H1 (cell line): ENCODE results near the gene PAIP2B. TPM values are rescaled to one million over a fixed set of nuclear protein-coding genes. Genes with fewer than 3 reads are reported as not detected.

Experiments used
- CTCF ChIA-PET: fragments of 300-600 bp; sonication (Branson Sonifier 250); formaldehyde crosslinking; loops from one replicate; lab custom pipeline; 2021; ENCODE audit not compliant: partially characterized antibody; lab: Charles Lee
- POLR2A ChIA-PET: fragments of 300-600 bp; sonication (Branson Sonifier 250); formaldehyde crosslinking; loops from one replicate; lab custom pipeline; 2021; ENCODE audit warnings: inconsistent platforms; ENCODE audit not compliant: partially characterized antibody; lab: Charles Lee
- DNase-seq, 2 experiments: peaks; one replicate each; pipeline versions ENCODE4 v3.0.0 to v3.0.0-alpha.2; 2010 to 2022; ENCODE audit warnings: low spot score in 2 of 2, low read depth in 1 of 2, mixed read lengths in 1 of 2
- FAIRE-seq: peaks from 2 replicates; lab custom pipeline; 2011; peaks lifted over from hg19 to GRCh38; lab: Jason Lieb, UNC
- H2AFZ ChIP-seq: 2 replicates; pipeline ENCODE4 v1.8.1; 2012; ENCODE audit warnings: low read length, inconsistent platforms
- H2AK5ac ChIP-seq: 2 replicates; pipeline ENCODE4 v1.6.1; 2013; ENCODE audit warnings: low read depth, low read length
- H2BK120ac ChIP-seq: replicated peaks from 2 replicates; pipeline ENCODE3; 2013; ENCODE audit warnings: low read depth, low read length, inconsistent platforms
- H2BK12ac ChIP-seq: 2 replicates; pipeline ENCODE4 v1.6.1; 2013; ENCODE audit warnings: low read depth, low read length
- H2BK15ac ChIP-seq: 2 replicates; pipeline ENCODE4 v1.6.1; 2013; ENCODE audit warnings: low read length
- H2BK20ac ChIP-seq: 2 replicates; pipeline ENCODE4 v1.6.1; 2013; ENCODE audit warnings: low read length
- H2BK5ac ChIP-seq: 2 replicates; pipeline ENCODE4 v1.6.1; 2013; ENCODE audit warnings: low read depth, low read length
- H3K14ac ChIP-seq: 2 replicates; pipeline ENCODE4 v1.6.1; 2013; ENCODE audit warnings: inconsistent platforms; ENCODE audit not compliant: insufficient read length
- H3K18ac ChIP-seq: 2 replicates; pipeline ENCODE4 v1.6.1; 2013; ENCODE audit warnings: low read length; ENCODE audit errors: extremely low read depth
- H3K23ac ChIP-seq: 2 replicates; pipeline ENCODE4 v1.6.1; 2013; ENCODE audit warnings: inconsistent platforms; ENCODE audit not compliant: insufficient read length
- H3K23me2 ChIP-seq: 2 replicates; pipeline ENCODE4 v1.6.1; 2013; ENCODE audit warnings: low read depth, low read length
- H3K27ac ChIP-seq: 2 replicates; pipeline ENCODE4 v1.6.1; 2011; ENCODE audit warnings: low read depth, low read length, inconsistent platforms
- H3K27me3 ChIP-seq, 4 experiments: replicated peaks in 1 of 4; 1 replicate in 1 of 4; 2 replicates in 3 of 4; pipeline versions ENCODE4 v1.6.1 to v1.8.1; 2011 to 2013; ENCODE audit warnings: low read length in 3 of 4, mild to moderate bottlenecking in 3 of 4, inconsistent platforms in 2 of 4, mixed read lengths in 2 of 4, moderate library complexity in 1 of 4; ENCODE audit not compliant: control insufficient read depth in 3 of 4, insufficient read depth in 3 of 4; ENCODE audit errors: extremely low read depth in 1 of 4
- H3K36me3 ChIP-seq, 4 experiments: 2 replicates each; pipeline versions ENCODE4 v1.6.1 to v1.8.1; 2011 to 2013; ENCODE audit warnings: mild to moderate bottlenecking in 4 of 4, low read length in 3 of 4, moderate library complexity in 2 of 4, control low read depth in 1 of 4, inconsistent platforms in 1 of 4; ENCODE audit not compliant: insufficient read depth in 4 of 4, control insufficient read depth in 2 of 4
- H3K4ac ChIP-seq: replicated peaks from 2 replicates; pipeline ENCODE3; 2013; ENCODE audit warnings: low read length, low read depth, mixed read lengths, inconsistent platforms; ENCODE audit not compliant: insufficient read length
- H3K4me1 ChIP-seq, 4 experiments: replicated peaks in 1 of 4; 1 replicate in 1 of 4; 2 replicates in 3 of 4; pipeline versions ENCODE4 v1.6.1 to v1.8.1; 2011 to 2013; ENCODE audit warnings: low read length in 3 of 4, inconsistent platforms in 2 of 4, mixed read lengths in 1 of 4; ENCODE audit not compliant: insufficient read depth in 4 of 4, control insufficient read depth in 3 of 4
- H3K4me2 ChIP-seq, 2 experiments: 2 replicates each; pipeline versions ENCODE4 v1.6.1 to v1.8.1; 2011 to 2013; ENCODE audit warnings: low read depth in 2 of 2, low read length in 2 of 2, control low read depth in 1 of 2, inconsistent platforms in 1 of 2, mild to moderate bottlenecking in 1 of 2; ENCODE audit not compliant: insufficient read depth in 1 of 2
- H3K4me3 ChIP-seq, 4 experiments: fragments of 200-600, 300-600 bp in 1 of 4; sonication (generic), shearing (Covaris generic), sonication (Bioruptor Twin) in 1 of 4; 2 replicates each; pipeline versions ENCODE4 v1.5.1 to v1.8.1; 2011 to 2016; ENCODE audit warnings: low read length in 4 of 4, low read depth in 3 of 4, control low read depth in 2 of 4, inconsistent platforms in 2 of 4, mild to moderate bottlenecking in 2 of 4, mixed read lengths in 1 of 4, moderate library complexity in 1 of 4; ENCODE audit not compliant: insufficient read depth in 2 of 4; ENCODE audit errors: extremely low read depth in 1 of 4
- H3K56ac ChIP-seq: replicated peaks from 2 replicates; pipeline ENCODE3; 2013; ENCODE audit warnings: low read depth, mild to moderate bottlenecking, mixed read lengths, low read length, inconsistent platforms; ENCODE audit not compliant: insufficient read length
- H3K79me1 ChIP-seq: 2 replicates; pipeline ENCODE4 v1.6.1; 2013; ENCODE audit warnings: low read depth, low read length, control low read depth
- H3K79me2 ChIP-seq, 2 experiments: 2 replicates each; pipeline versions ENCODE4 v1.6.1 to v1.8.1; 2012 to 2013; ENCODE audit warnings: low read length in 2 of 2, mild to moderate bottlenecking in 2 of 2, inconsistent platforms in 1 of 2; ENCODE audit not compliant: insufficient read depth in 2 of 2, control insufficient read depth in 1 of 2
- H3K9ac ChIP-seq, 4 experiments: replicated peaks in 1 of 4; 1 replicate in 1 of 4; 2 replicates in 3 of 4; pipeline versions ENCODE4 v1.6.1 to v1.8.1; 2011 to 2013; ENCODE audit warnings: low read depth in 3 of 4, low read length in 3 of 4, control low read depth in 2 of 4, mild to moderate bottlenecking in 2 of 4, moderate library complexity in 2 of 4, inconsistent platforms in 1 of 4; ENCODE audit errors: extremely low read depth in 1 of 4
- H3K9me3 ChIP-seq, 2 experiments: 2 replicates each; pipeline versions ENCODE4 v1.6.1 to v1.8.1; 2012 to 2013; ENCODE audit warnings: mild to moderate bottlenecking in 2 of 2, moderate library complexity in 2 of 2, control low read depth in 1 of 2, inconsistent platforms in 1 of 2, low read depth in 1 of 2, low read length in 1 of 2, mixed read lengths in 1 of 2; ENCODE audit not compliant: insufficient read depth in 2 of 2
- H4K20me1 ChIP-seq, 2 experiments: replicated peaks in 1 of 2; 2 replicates each; pipeline versions ENCODE3 to v1.8.1; 2011 to 2013; ENCODE audit warnings: inconsistent platforms in 2 of 2, low read length in 2 of 2, mild to moderate bottlenecking in 1 of 2; ENCODE audit not compliant: insufficient read depth in 2 of 2, control insufficient read depth in 1 of 2
- H4K5ac ChIP-seq: 2 replicates; pipeline ENCODE4 v1.6.1; 2013; ENCODE audit warnings: low read length, low read depth, mixed read lengths, inconsistent platforms; ENCODE audit not compliant: insufficient read length
- H4K8ac ChIP-seq: 2 replicates; pipeline ENCODE4 v1.8.0; 2013; ENCODE audit warnings: mild to moderate bottlenecking, moderate library complexity, low read length, inconsistent platforms; ENCODE audit not compliant: insufficient read depth; ENCODE audit errors: extremely low read depth
- H4K91ac ChIP-seq: replicated peaks from 2 replicates; pipeline ENCODE3; 2013; ENCODE audit warnings: low read length, mixed read lengths, inconsistent platforms; ENCODE audit not compliant: insufficient read length
- CREB1 ChIP-seq: IDR thresholded peaks from 2 replicates; pipeline ENCODE4 v1.6.1; 2012; ENCODE audit warnings: inconsistent platforms
- WGBS, 2 experiments: shearing (Covaris generic) in 1 of 2; methylation state at CpG; one replicate each; pipeline versions ENCODE4 v1.1.6 to v1.1.7; 2013 to 2015; ENCODE audit warnings: low lambda C conversion rate in 2 of 2, mixed read lengths in 2 of 2, inconsistent platforms in 1 of 2, low coverage in 1 of 2, missing lambda C conversion rate in 1 of 2; ENCODE audit not compliant: insufficient replicate concordance in 2 of 2, insufficient coverage in 1 of 2, insufficient read length in 1 of 2; ENCODE audit errors: extremely low coverage in 1 of 2, missing lambda C conversion rate in 1 of 2; 5-methylcytosine and 5-hydroxymethylcytosine counted together
- polyA plus RNA-seq, 7 experiments: library from polyadenylated mRNA; depleted of rRNA in 3 of 7; stranded (reverse) in 5 of 7; unstranded in 2 of 7; fragments of >200 nt in 5 of 7; fragments of 200-250 nt in 2 of 7; gene quantifications; 1 replicate in 5 of 7; 2 replicates in 1 of 7; 4 replicates in 1 of 7; pipeline versions ENCODE4 v1.2.1 to v1.2.3, GENCODE V29; 2011 to 2013; ENCODE audit warnings: missing spikeins in 2 of 7, mixed read lengths in 2 of 7
- total RNA-seq: library from RNA; stranded (reverse); fragmentation: NEBNext Ultra II Directional; extraction: Animal tissue kit (Norgen Biotek cat#: 25700); gene quantifications from 2 replicates; pipeline ENCODE4 v1.2.1, GENCODE V29; 2021

Gene PAIP2B
- total and polyA plus RNA-seq, 2 of the 8 experiments (the other 6 are each of a cell fraction or from before 2014, with no cell fraction given): 8.4 to 31.3 TPM

DNA sequence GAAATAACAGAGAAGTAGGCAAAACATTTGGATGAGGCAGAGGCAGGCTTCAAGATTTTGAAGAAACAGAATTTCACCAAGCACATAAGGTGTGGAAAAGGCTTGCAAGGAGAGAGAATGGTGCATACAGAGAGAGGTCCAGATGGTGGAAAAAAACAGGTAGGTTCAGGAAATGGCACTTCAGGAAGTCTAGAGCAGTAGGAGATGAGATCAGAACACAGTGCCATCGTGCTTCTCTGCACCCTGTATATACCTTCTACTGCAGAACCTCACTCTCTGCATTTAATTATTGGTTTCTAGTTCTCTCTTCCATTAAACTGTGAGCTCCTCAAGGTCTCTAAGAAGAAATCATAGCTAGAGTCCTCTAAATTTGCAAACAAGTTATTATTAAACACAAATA is 2.4 kb downstream of the PAIP2B start:
- Histone ChIP-seq H3K23ac (no peak overlapping the region), H3K79me2 (peaks cover 0 to 28% of the 10 kb centered on the region in 2 experiments; a peak in 2 of 4 replicates), H2BK12ac (no peak overlapping the region), H2BK120ac (no peak overlapping the region), H2AK5ac (no peak overlapping the region), H3K27me3 (no peaks in the 10 kb centered on the region), H3K4me2 (no peak overlapping the region), H2BK15ac (no peak overlapping the region), H3K27ac (no peak overlapping the region), H2BK5ac (no peak overlapping the region), H3K56ac (no peak overlapping the region), H3K9me3 (no peaks in the 10 kb centered on the region), H3K79me1 (peaks cover 4% of the 10 kb centered on the region; the same call in 1 of the 2 replicates), H3K23me2 (peaks cover 5% of the 10 kb centered on the region; the same call in 1 of the 2 replicates), H3K36me3 (no peaks in the 10 kb centered on the region; a peak in 1 of 8 replicates), H4K91ac (no peak overlapping the region), H4K20me1 (peaks cover 2 to 3% of the 10 kb centered on the region in 2 experiments), H4K5ac (no peak overlapping the region), H2BK20ac (no peak overlapping the region), H3K4ac (no peak overlapping the region), H4K8ac (no peak overlapping the region), H3K14ac (no peak overlapping the region), H2AFZ (no peak overlapping the region), H3K18ac (no peak overlapping the region), H3K4me3 (no peak overlapping the region), H3K4me1 (peaks cover 0 to 4% (median 0%) of the 10 kb centered on the region in 4 experiments; a peak in 3 of 7 replicates), H3K9ac (no peak overlapping the region)
- ChIA-PET CTCF (interaction anchor here (0.8 to 5.7 kb wide), 25 partner anchors 10 to 225 kb away, joined by 3 to 40 read pairs (median 6); partner anchors contain the start of gene ZNF638), POLR2A (interaction anchor here (1.2 to 1.4 kb wide), 2 partner anchors 14 to 111 kb away, joined by 3 read pairs; no protein-coding TSS in a partner anchor)
- no peak for FAIRE-seq
- DNase-seq: no peak
- WGBS, 2 experiments: 88% methylated on average over 1 of the region's 1 CpG; no CpG with 5 or more reads in 1 of the 2 experiments
- no peak for TF ChIP-seq CREB1
